ENCODE data around the gene SLMAP.

SLMAP gene

DNA sequence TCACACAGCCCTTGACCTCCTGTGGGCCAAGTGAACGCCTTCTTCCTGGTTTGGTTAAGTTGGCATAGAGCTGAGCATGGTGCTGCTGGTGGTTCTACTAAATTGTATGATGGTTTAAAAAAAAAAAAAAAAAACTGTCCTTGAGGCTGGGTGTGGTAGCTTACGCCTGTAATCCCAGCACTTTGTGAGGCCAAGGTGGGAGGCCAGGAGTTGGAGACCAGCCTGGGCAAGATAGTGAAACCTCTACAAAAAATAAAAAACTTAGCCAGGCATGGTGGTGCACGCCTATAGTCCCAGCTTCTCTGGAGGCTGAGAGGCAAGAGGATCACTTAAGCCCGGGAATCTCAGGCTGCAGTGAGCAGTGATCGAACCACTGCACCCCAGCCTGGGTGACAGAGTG lies 193.2 kb downstream of the SLMAP start:
- Histone ChIP-seq H3K9me3 (ENCODE audit: low read depth, low read length) (no peaks in the 10 kb centered on the region), H3K27ac (no peak overlapping the region), H3K36me3 (ENCODE audit: insufficient read depth, low read length) (no peaks in the 10 kb centered on the region), H3K4me3 (no peak overlapping the region), H3K9ac (ENCODE audit: insufficient read length) (no peak overlapping the region)
- no peak for TF ChIP-seq EZH2 (IDR thresholded peaks at IDR 0.05)
- no peak for TF ChIP-seq POLR2AphosphoS5 (IDR thresholded peaks at IDR 0.05; ENCODE audit: borderline replicate concordance, low read depth, low read length)
- no peak for TF ChIP-seq FOXP2 (optimal IDR thresholded peaks at IDR 0.05; ENCODE audit: control extremely low read depth, extremely low read length, insufficient read depth)
- DNase-seq (ENCODE audit: low read depth, low spot score) = no peak

DNA sequence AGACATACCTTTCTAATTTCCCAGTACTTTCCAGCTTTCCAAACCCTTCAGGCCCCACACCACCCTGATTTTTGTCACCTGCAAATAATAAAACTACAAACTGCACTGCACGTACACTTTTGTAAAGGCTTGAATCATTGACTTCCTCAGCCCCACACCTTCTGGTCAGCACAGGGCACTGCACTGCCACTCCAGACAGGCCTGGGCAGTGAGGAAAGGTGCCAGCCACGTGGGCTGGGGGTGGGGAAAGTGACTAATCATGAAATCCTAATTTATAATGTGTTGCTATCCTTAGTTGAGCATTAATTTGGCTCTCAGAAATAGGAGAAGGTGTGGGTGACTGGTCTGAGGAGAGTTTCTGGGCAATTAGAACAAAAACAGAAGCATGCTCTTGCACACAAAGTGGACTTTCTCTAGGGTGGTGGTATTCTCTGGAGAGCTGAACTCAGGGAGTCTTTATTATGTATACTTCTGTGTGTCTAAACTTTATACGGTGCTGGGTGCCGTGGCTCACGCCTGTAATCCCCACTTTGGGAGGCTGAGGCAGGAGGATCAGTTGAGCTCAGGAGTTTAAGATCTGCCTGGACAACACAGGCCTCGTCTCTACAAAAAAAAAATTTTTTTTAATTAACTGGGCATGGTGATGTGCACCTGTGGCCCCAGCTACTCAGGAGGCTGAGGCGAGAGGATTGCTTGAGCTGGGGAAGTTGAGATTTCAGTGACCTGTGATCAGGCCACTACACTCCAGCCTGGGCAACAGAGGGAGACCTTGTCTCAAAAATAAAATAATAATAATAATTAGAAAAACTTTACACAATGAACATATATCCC lies 193.9 kb downstream of the SLMAP start:
- H3K9ac ChIP-seq (ENCODE audit: insufficient read length) = no peak overlapping the region
- H3K4me3 ChIP-seq = no peak overlapping the region
- TF ChIP-seq FOXP2 (optimal IDR thresholded peaks at IDR 0.05; ENCODE audit: control extremely low read depth, extremely low read length, insufficient read depth) (no peak), EZH2 (IDR thresholded peaks at IDR 0.05) (no peak), POLR2AphosphoS5 (IDR thresholded peaks at IDR 0.05; ENCODE audit: borderline replicate concordance, low read depth, low read length) (no peak)
- H3K27ac ChIP-seq = no peak overlapping the region
- no peaks in the 10 kb centered on the region for H3K36me3 ChIP-seq (ENCODE audit: insufficient read depth, low read length)
- no peaks in the 10 kb centered on the region for H3K9me3 ChIP-seq (ENCODE audit: low read depth, low read length)
- no peak for DNase-seq (ENCODE audit: low read depth, low spot score)

DNA sequence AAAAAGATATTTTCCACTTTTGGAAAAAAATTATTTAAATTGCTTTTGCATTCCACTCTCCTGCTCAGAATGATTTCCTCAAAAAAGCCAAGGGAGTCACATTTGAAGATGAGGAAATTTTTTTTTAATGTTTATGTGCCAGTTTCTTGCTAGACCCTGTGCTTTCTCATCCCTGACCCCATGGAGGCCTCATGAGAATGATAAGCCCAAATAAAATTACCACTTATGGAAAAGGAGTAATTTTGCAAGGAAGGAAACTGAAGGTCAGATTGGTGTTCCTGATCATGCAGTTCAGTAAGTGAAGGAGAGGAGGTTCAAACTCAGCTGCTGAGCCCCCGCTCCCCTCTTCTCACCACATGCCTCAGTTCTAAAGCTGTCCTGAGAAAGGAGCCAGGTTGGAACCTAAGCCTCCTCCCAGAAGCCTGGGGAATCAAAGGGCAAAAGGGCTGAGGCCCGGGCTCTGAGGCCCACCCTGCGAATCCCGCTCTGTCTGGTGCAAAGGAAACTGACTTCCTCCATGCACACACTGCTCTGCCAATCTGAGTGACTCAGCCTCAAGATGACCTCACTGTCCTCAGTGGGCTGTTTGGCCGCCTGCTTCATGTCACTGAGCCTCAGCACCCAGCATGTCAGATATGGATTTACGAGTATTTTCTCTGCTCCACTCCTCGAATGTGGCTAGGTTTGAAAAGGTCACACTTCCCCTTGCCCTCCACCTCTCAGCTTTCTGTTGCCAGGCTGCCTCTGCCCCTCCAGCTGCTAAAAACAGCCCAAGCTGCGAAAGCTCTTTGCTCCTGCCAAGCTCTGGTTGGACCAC lies 195.2 kb downstream of the SLMAP start:
- Histone ChIP-seq H3K9me3 (ENCODE audit: low read depth, low read length) (no peaks in the 10 kb centered on the region), H3K4me3 (no peak overlapping the region), H3K27ac (no peak overlapping the region), H3K36me3 (ENCODE audit: insufficient read depth, low read length) (no peaks in the 10 kb centered on the region), H3K9ac (ENCODE audit: insufficient read length) (no peak overlapping the region)
- no peak for DNase-seq (ENCODE audit: low read depth, low spot score)
- TF ChIP-seq FOXP2 (optimal IDR thresholded peaks at IDR 0.05; ENCODE audit: control extremely low read depth, extremely low read length, insufficient read depth) (no peak), POLR2AphosphoS5 (IDR thresholded peaks at IDR 0.05; ENCODE audit: borderline replicate concordance, low read depth, low read length) (no peak), EZH2 (IDR thresholded peaks at IDR 0.05) (no peak)

DNA sequence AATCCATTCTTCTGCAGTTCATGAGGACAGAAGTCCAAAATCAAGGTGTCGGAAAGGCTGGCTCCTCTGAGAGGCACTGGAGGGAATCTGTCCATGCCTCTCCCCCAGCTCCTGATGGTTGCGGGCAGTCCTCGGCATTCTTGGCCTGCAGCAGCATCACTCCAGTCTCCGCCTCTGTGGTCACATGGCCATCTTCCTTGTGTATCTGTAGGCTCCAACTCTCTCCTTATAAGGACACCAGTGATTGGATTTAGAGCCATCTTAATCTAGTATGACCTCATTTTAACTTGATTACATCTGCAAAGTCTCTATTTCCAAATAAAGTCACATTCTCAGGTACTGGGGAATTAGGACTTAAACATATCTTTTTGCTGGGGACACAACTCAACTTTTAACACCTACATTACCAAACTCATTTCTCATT lies 196.1 kb downstream of the SLMAP start:
- TF ChIP-seq EZH2 (IDR thresholded peaks at IDR 0.05) (no peak), POLR2AphosphoS5 (IDR thresholded peaks at IDR 0.05; ENCODE audit: borderline replicate concordance, low read depth, low read length) (no peak), FOXP2 (optimal IDR thresholded peaks at IDR 0.05; ENCODE audit: control extremely low read depth, extremely low read length, insufficient read depth) (no peak)
- Histone ChIP-seq H3K36me3 (ENCODE audit: insufficient read depth, low read length) (no peaks in the 10 kb centered on the region), H3K9ac (ENCODE audit: insufficient read length) (no peak overlapping the region), H3K9me3 (ENCODE audit: low read depth, low read length) (no peaks in the 10 kb centered on the region), H3K4me3 (no peak overlapping the region), H3K27ac (no peak overlapping the region)
- DNase-seq (ENCODE audit: low read depth, low spot score) = no peak

DNA sequence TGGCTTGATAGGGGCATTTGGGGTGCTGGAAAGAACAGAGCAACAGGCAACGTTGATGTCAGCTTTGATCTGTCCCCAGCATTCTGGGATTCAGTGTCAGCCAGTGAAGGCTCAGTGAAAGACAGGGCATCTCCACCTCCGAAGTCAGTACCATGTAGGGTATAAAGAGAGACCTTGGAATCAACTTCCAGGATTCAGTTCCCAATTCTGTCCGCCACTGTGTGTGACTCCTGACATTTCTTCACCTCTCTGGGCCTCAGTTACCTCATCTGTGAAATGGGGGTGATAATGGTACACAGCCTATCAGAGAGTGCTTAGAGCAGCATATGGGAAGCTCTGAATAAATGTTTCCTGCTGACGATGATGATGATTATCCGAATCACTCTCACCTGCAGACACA lies 196.5 kb downstream of the SLMAP start:
- no peaks in the 10 kb centered on the region for H3K36me3 ChIP-seq (ENCODE audit: insufficient read depth, low read length)
- no peaks in the 10 kb centered on the region for H3K9me3 ChIP-seq (ENCODE audit: low read depth, low read length)
- TF ChIP-seq FOXP2 (optimal IDR thresholded peaks at IDR 0.05; ENCODE audit: control extremely low read depth, extremely low read length, insufficient read depth) = no peak
- TF ChIP-seq POLR2AphosphoS5 (IDR thresholded peaks at IDR 0.05; ENCODE audit: borderline replicate concordance, low read depth, low read length) = no peak
- TF ChIP-seq EZH2 (IDR thresholded peaks at IDR 0.05) = no peak
- no peak overlapping the region for H3K9ac ChIP-seq (ENCODE audit: insufficient read length)
- no peak overlapping the region for H3K4me3 ChIP-seq
- no peak for DNase-seq (ENCODE audit: low read depth, low spot score)
- H3K27ac ChIP-seq = no peak overlapping the region

DNA sequence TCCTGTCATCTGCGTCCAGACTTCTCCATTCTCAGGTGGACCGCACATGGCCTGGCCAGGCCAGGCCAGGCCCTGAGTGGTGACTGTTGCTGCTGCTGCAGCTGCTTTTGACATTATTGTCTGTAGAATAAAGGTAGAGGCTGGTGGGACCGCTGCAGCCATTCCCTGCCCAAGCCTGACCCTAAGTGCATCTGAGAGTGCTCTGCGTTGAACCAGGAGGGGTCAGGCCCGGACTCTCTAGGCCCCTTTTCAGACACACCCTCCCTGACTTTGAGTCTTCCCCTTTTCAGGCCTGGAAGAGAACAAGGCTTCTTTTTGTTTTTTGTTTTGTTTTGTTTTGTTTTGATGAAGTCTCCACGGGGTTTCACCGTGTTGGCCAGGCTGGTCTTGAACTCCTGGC lies 197.5 kb downstream of the SLMAP start:
- TF ChIP-seq POLR2AphosphoS5 (IDR thresholded peaks at IDR 0.05; ENCODE audit: borderline replicate concordance, low read depth, low read length) (no peak), EZH2 (IDR thresholded peaks at IDR 0.05) (no peak), FOXP2 (optimal IDR thresholded peaks at IDR 0.05; ENCODE audit: control extremely low read depth, extremely low read length, insufficient read depth) (no peak)
- Histone ChIP-seq H3K4me3 (no peak overlapping the region), H3K9ac (ENCODE audit: insufficient read length) (no peak overlapping the region), H3K27ac (no peak overlapping the region), H3K9me3 (ENCODE audit: low read depth, low read length) (no peaks in the 10 kb centered on the region), H3K36me3 (ENCODE audit: insufficient read depth, low read length) (no peaks in the 10 kb centered on the region)
- no peak for DNase-seq (ENCODE audit: low read depth, low spot score)

DNA sequence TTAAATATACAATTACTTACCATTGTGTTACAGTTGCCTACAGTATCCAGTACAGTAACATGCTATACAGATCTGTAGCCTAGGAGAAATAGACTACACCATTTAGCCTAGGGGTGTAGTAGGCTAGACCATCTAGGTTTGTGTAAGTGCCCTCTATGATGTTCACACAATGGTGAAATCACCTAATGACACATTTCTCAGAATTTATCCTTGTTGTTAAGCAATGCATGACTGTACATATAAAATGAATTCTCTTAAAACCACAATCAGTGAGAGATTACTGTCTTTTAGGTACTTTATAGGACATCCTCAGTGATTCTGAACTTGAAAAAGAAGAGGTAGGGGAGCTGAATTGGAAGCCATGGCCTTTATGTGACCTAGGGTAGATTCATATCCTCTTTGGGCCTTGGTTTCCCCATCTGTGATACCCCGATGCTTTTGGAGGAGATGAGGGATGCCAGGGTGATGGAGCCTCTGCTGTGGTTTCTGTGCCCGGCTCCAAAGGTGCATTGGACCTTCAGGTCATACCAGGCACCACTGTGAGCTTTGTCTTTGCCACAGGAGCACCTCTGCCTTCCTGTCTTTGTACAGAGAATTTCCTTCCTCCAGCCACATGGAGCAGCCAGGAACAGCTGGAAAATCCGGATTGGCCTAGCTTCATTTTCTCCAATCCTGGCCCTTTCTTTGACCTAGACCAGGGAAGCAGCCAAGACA lies 200.2 kb downstream of the SLMAP start:
- no peak for DNase-seq (ENCODE audit: low read depth, low spot score)
- H3K9ac ChIP-seq (ENCODE audit: insufficient read length) = no peak overlapping the region
- no peak overlapping the region for H3K4me3 ChIP-seq
- no peaks in the 10 kb centered on the region for H3K36me3 ChIP-seq (ENCODE audit: insufficient read depth, low read length)
- H3K27ac ChIP-seq = no peak overlapping the region
- H3K9me3 ChIP-seq (ENCODE audit: low read depth, low read length) = no peaks in the 10 kb centered on the region
- TF ChIP-seq POLR2AphosphoS5 (IDR thresholded peaks at IDR 0.05; ENCODE audit: borderline replicate concordance, low read depth, low read length) (no peak), FOXP2 (optimal IDR thresholded peaks at IDR 0.05; ENCODE audit: control extremely low read depth, extremely low read length, insufficient read depth) (no peak)

DNA sequence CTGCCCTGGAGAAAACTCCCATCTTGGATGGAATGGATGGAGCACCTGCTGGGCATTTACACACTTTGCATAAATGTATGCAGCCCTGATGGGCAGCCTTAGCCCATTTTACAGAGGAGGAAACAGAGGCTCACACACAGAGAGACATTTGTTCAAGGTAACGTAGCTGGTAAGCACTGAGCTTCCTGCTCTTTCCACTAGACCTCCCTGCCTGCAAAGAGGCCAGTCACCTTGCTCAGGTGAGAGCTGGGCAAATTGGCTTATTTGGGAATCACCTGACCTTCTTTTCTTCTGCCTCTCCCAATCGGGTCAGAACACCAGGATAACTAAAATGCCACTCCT lies 200.7 kb downstream of the SLMAP start:
- no peak for TF ChIP-seq EZH2 (IDR thresholded peaks at IDR 0.05)
- TF ChIP-seq FOXP2 (optimal IDR thresholded peaks at IDR 0.05; ENCODE audit: control extremely low read depth, extremely low read length, insufficient read depth) = no peak
- TF ChIP-seq POLR2AphosphoS5 (IDR thresholded peaks at IDR 0.05; ENCODE audit: borderline replicate concordance, low read depth, low read length) = no peak
- H3K4me3 ChIP-seq = no peak overlapping the region
- no peak overlapping the region for H3K9ac ChIP-seq (ENCODE audit: insufficient read length)
- no peak for DNase-seq (ENCODE audit: low read depth, low spot score)
- H3K27ac ChIP-seq = no peak overlapping the region
- H3K9me3 ChIP-seq (ENCODE audit: low read depth, low read length) = no peaks in the 10 kb centered on the region
- H3K36me3 ChIP-seq (ENCODE audit: insufficient read depth, low read length) = no peaks in the 10 kb centered on the region
